GM10266 (cell line): ENCODE data around the gene SLC10A3.

ENCODE experiments used
- DNase-seq: peaks from one replicate; pipeline ENCODE4 v3.0.0; 2012; ENCODE audit errors: extremely low spot score
- CTCF ChIP-seq: IDR thresholded peaks from 2 replicates; pipeline ENCODE4 v1.5.1; 2012; ENCODE audit warnings: mild to moderate bottlenecking, low read depth; ENCODE audit not compliant: control insufficient read depth, insufficient read depth; ENCODE audit errors: missing control alignments

Gene SLC10A3

DNA sequence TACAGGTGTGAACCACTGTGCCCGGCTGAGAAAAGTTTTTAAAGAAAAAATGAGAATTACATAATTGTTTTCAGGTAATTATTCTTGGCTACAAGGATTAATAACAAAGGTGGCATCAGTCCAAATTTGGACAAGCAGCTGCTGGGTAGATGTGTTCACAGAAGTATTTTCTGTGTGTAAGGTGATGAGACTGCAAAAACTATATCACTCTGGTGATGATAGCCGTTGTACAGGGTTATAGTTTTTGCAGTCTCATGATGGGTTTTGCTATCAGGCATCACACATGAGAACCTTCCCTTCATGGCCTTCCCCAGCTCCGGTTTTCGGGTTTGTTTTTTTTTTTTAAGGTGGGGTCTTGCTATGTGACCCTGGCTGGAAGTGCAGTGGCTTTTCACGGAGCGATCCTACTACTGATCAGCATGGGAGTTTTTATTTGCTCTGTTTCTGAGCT is 5.1 kb upstream of the SLC10A3 start:
- no peak for DNase-seq
- TF ChIP-seq CTCF = no peak

- TF ChIP-seq CTCF = no peak
- no peak for DNase-seq
These were observed 4.3 kb upstream of the SLC10A3 start for GRCh38 chrX:154494715-154495114.

- TF ChIP-seq CTCF = no peak
- DNase-seq = peak; percentile 26
These were observed 412 bp downstream of the SLC10A3 start for GRCh38 chrX:154490021-154490413.

- DNase-seq = no peak
These were observed 1.2 kb downstream of the SLC10A3 start for GRCh38 chrX:154489182-154489581.

GRCh38 chrX:154488336-154489075 is 1.9 kb downstream of the SLC10A3 start:
- no peak for DNase-seq
- no peak for TF ChIP-seq CTCF

More at GRCh38 chrX:154489182-154489581, 1.2 kb downstream of the SLC10A3 start:
- no peak for TF ChIP-seq CTCF

DNA sequence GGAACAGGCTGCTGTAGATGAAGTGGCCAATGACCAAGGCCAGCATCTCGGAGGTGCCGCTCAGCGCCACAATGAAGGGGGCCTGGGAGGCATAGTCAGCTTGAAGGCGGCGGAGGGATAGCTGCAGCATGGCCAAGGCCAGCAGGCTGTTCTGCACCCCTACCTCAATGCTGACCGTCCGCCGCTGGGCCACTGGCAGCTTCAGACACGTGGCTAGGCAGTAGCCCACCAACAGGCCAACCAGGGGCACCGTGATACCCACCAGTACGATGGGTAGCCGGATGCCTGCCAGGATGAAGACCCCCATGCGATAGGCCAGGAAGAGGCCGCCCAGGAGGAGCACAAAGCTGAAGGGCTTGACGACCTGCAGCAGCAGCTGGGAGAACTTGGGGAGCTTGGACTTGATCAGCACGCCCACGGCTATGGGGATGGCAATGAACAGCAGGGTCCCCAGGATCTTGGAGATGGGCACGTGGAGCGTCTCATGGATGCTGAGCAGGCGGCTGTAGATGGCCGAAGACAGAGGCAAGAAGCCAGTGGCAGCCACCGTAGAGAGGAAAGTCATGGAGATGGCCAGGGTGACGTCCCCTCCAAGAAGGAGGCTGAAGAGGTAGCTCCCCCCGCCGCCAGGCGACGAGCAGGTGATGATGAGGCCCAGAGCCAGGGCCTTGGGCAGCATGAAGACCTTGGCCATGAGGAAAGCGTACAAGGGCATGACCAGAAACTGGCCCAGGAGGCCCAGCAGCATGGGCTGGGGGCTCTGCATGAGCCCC is 2.7 kb downstream of the SLC10A3 start:
- DNase-seq = no peak
- no peak for TF ChIP-seq CTCF
